ENCODE results near the gene PPP2R2B. TPM values are rescaled to one million over a fixed set of nuclear protein-coding genes. Genes with fewer than 3 reads are reported as not detected.

The PPP2R2B gene
- total RNA-seq, 1 experiment from 2014 or later: 20.3 TPM

GRCh38 chr5:146698651-146699050 is 179.9 kb downstream of the PPP2R2B start (continued):
- TF ChIP-seq, protein P1, sequence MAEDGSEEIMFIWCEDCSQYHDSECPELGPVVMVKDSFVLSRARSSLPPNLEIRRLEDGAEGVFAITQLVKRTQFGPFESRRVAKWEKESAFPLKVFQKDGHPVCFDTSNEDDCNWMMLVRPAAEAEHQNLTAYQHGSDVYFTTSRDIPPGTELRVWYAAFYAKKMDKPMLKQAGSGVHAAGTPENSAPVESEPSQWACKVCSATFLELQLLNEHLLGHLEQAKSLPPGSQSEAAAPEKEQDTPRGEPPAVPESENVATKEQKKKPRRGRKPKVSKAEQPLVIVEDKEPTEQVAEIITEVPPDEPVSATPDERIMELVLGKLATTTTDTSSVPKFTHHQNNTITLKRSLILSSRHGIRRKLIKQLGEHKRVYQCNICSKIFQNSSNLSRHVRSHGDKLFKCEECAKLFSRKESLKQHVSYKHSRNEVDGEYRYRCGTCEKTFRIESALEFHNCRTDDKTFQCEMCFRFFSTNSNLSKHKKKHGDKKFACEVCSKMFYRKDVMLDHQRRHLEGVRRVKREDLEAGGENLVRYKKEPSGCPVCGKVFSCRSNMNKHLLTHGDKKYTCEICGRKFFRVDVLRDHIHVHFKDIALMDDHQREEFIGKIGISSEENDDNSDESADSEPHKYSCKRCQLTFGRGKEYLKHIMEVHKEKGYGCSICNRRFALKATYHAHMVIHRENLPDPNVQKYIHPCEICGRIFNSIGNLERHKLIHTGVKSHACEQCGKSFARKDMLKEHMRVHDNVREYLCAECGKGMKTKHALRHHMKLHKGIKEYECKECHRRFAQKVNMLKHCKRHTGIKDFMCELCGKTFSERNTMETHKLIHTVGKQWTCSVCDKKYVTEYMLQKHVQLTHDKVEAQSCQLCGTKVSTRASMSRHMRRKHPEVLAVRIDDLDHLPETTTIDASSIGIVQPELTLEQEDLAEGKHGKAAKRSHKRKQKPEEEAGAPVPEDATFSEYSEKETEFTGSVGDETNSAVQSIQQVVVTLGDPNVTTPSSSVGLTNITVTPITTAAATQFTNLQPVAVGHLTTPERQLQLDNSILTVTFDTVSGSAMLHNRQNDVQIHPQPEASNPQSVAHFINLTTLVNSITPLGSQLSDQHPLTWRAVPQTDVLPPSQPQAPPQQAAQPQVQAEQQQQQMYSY (CRISPR knock-in tag; IDR thresholded peaks at IDR 0.05): no peak
- TF ChIP-seq JAZF1 (CRISPR knock-in tag; IDR thresholded peaks at IDR 0.05) (no peak), FOXJ3 (CRISPR knock-in tag; IDR thresholded peaks at IDR 0.05; ENCODE audit: borderline replicate concordance) (no peak), SP1 (CRISPR knock-in tag; conservative IDR thresholded peaks at IDR 0.05) (no peak), NR3C1 (CRISPR knock-in tag; conservative IDR thresholded peaks at IDR 0.05; ENCODE audit: low read depth) (no peak)

DNA sequence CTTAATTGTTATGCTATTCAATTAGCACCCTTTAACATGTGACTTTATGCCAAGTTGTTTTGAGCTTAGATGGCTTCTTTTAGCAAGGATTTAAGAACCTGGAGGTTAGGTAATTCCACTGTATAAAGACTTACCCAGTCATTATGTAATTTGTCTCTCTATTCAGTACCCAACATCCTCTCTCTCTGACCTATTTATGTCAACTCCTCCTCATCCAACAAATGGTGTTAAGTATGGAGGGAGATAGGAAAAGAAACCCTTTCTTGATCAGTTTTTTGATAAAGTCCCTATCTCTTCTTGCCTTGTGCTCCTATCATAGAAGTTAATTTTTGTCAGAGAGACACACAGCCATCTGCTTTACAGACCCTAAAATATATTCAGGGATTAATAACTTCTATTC is 181.3 kb downstream of the PPP2R2B start:
- no peaks in the 10 kb centered on the region for H3K9me3 Mint-ChIP-seq
- H3K27ac Mint-ChIP-seq: no peak overlapping the region
- TF ChIP-seq ZNF532 (CRISPR knock-in tag; IDR thresholded peaks at IDR 0.05; ENCODE audit: borderline replicate concordance) (no peak), TEAD1 (CRISPR knock-in tag; IDR thresholded peaks at IDR 0.05) (no peak), ELF4 (CRISPR knock-in tag; IDR thresholded peaks at IDR 0.05; ENCODE audit: low read depth) (no peak), SP1 (CRISPR knock-in tag; conservative IDR thresholded peaks at IDR 0.05) (no peak), PRRX2 (CRISPR knock-in tag; IDR thresholded peaks at IDR 0.05) (no peak)
- TF ChIP-seq, protein P2, sequence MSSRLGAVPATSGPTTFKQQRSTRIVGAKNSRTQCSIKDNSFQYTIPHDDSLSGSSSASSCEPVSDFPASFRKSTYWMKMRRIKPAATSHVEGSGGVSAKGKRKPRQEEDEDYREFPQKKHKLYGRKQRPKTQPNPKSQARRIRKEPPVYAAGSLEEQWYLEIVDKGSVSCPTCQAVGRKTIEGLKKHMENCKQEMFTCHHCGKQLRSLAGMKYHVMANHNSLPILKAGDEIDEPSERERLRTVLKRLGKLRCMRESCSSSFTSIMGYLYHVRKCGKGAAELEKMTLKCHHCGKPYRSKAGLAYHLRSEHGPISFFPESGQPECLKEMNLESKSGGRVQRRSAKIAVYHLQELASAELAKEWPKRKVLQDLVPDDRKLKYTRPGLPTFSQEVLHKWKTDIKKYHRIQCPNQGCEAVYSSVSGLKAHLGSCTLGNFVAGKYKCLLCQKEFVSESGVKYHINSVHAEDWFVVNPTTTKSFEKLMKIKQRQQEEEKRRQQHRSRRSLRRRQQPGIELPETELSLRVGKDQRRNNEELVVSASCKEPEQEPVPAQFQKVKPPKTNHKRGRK (CRISPR knock-in tag; IDR thresholded peaks at IDR 0.05; ENCODE audit: borderline replicate concordance): no peak
- H3K27me3 Mint-ChIP-seq (ENCODE audit: low read depth): no peaks in the 10 kb centered on the region
- DNase-seq (ENCODE audit: low spot score): no peak
- no peak overlapping the region for H3K4me3 Mint-ChIP-seq
- ATAC-seq: no peak
- ChIA-PET CTCF (interaction anchor here (1.0 kb wide), 1 partner anchor 9 kb away, joined by 4 read pairs; no protein-coding TSS in a partner anchor), POLR2A (no interaction called here)
- H3K36me3 Mint-ChIP-seq: peaks cover 7% of the 10 kb centered on the region; the same call in 1 of the 2 replicates
- H3K4me1 Mint-ChIP-seq: peaks cover 38% of the 10 kb centered on the region

DNA sequence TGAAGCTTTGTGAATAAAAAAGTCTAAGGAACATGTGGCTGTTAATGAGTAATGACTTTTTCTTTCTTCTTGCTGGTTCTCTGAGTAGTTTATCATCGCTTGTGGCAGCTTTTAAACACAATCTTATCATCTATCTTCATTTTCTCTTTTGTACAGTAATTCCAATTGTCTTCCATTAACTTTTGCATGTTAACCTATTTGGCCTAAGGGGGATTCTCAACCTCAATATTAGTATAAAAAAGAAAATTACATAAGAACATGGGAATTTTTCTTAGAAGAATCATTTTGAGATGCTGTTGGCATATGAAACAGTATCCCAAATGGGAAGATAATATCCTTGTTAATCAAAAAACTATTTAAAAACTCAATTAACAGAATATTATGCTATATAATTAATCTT is 182.9 kb downstream of the PPP2R2B start:
- ChIA-PET CTCF (no interaction called here), POLR2A (no interaction called here)
- peaks cover 7% of the 10 kb centered on the region; the same call in 1 of the 2 replicates for H3K36me3 Mint-ChIP-seq
- H3K27ac Mint-ChIP-seq: no peak overlapping the region
- H3K27me3 Mint-ChIP-seq (ENCODE audit: low read depth): no peaks in the 10 kb centered on the region
- H3K9me3 Mint-ChIP-seq: no peaks in the 10 kb centered on the region
- DNase-seq (ENCODE audit: low spot score) (no peak), ATAC-seq (no peak)
- H3K4me1 Mint-ChIP-seq: peaks cover 24% of the 10 kb centered on the region
- no peak overlapping the region for H3K4me3 Mint-ChIP-seq
- no peak for TF ChIP-seq JUN (CRISPR knock-in tag; IDR thresholded peaks at IDR 0.05)
- no peak for TF ChIP-seq SP1 (CRISPR knock-in tag; conservative IDR thresholded peaks at IDR 0.05)
- no peak for TF ChIP-seq FOXP1 (CRISPR knock-in tag; IDR thresholded peaks at IDR 0.05; ENCODE audit: borderline replicate concordance)
- TF ChIP-seq NFE2L1 (CRISPR knock-in tag; IDR thresholded peaks at IDR 0.05): no peak
- no peak for TF ChIP-seq ELF4 (CRISPR knock-in tag; IDR thresholded peaks at IDR 0.05; ENCODE audit: low read depth)
- TF ChIP-seq ZNF671 (CRISPR knock-in tag; IDR thresholded peaks at IDR 0.05): no peak
- TF ChIP-seq, protein P1 (CRISPR knock-in tag; IDR thresholded peaks at IDR 0.05): no peak
- no peak for TF ChIP-seq ZNF281 (CRISPR knock-in tag; IDR thresholded peaks at IDR 0.05)
- TF ChIP-seq NFYB (CRISPR knock-in tag; conservative IDR thresholded peaks at IDR 0.05; ENCODE audit: low read depth): no peak
- no peak for TF ChIP-seq ETV6 (CRISPR knock-in tag; IDR thresholded peaks at IDR 0.05)
- no peak for TF ChIP-seq OVOL2 (CRISPR knock-in tag; IDR thresholded peaks at IDR 0.05; ENCODE audit: borderline replicate concordance)
